ENCODE results near the gene NPHP4. TPM values are rescaled to one million over a fixed set of nuclear protein-coding genes. Genes with fewer than 3 reads are reported as not detected.

Gene NPHP4
- total RNA-seq, 1 experiment from 2014 or later, result 3.9 TPM

DNA sequence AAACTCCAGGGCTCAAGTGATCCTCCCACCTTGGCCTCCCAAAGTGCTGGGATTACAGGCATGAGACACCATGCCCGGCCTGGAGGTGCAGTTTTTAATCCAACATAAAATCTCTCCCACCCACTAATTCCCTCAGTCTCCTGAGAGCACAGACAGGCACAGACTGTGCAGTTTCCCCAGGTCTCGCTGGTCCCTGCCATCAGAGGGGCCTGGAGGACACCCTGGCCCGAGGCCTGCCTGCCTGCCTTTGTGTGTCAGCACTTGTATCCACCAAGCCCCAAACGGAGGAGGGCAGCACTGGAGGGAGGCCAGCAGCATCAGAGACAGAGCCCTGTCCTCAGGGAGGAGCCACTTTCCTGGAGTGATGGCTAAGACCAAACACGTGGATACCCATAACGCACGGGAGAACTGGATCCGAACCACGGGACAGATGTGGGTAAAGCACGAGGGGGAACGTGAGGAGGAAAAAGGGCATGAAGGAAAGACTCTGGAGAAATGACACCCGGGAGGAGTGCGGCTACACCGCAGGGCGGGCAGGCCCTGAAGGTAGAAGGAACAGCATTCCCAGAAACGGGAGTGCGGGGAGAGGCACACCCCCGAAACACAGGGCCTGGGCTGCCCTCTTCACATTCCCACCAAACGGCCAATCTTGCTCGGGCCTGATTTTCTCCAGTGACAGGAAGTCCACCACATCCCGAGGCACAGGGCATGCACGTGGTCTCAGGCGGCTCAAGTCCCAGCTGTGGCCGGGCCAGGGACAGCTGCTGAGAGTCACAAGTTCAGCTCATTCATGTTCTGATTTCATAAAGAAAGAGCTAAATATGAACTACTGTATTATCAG lies 29.7 kb downstream of the NPHP4 start:
- no peaks in the 10 kb centered on the region for H3K27me3 ChIP-seq (ENCODE audit: low read length)
- no peaks in the 10 kb centered on the region for H3K9me2 ChIP-seq (replicated peaks; ENCODE audit: insufficient read depth, low read length)
- H3K4me3 ChIP-seq (ENCODE audit: low read length), result no peak overlapping the region
- H3K4me2 ChIP-seq (ENCODE audit: low read depth, low read length, poor library complexity, severe bottlenecking), result no peak overlapping the region
- H3K27ac ChIP-seq (ENCODE audit: low read length), result no peak overlapping the region
- no peaks in the 10 kb centered on the region for H4K20me1 ChIP-seq (ENCODE audit: insufficient read depth, low read depth, low read length)
- no peak for DNase-seq
- no peaks in the 10 kb centered on the region for H3K36me3 ChIP-seq (ENCODE audit: insufficient read depth, low read length)
- H3K79me2 ChIP-seq (ENCODE audit: low read length), result no peaks in the 10 kb centered on the region
- no peak overlapping the region for H2AFZ ChIP-seq (ENCODE audit: low read length)
- H3K9ac ChIP-seq (ENCODE audit: low read length), result no peak overlapping the region
- H3K9me3 ChIP-seq (ENCODE audit: low read length), result no peaks in the 10 kb centered on the region
- H3K4me1 ChIP-seq (ENCODE audit: low read length), result no peaks in the 10 kb centered on the region

DNA sequence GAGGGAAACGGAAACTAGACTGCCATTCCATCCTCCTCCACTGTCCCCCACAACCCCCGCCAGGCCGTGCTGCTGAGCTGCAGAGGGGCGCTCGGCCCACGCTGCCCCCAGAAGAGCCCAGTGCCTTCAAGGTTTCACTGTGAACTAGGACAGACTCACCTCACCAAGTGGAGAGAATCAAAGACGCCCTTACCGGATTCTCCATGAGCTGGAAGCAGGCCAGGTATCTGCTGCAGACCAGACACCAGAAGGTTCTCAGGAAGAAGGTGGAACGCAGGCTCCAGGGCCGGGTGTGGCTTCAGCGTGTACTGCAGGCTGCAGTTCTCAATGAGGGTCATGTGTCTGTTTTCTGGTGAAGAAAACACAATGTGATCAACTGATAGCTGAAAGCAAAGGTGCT lies 30.6 kb downstream of the NPHP4 start:
- Histone ChIP-seq H2AFZ (ENCODE audit: low read length) (no peak overlapping the region), H3K36me3 (ENCODE audit: insufficient read depth, low read length) (no peaks in the 10 kb centered on the region), H4K20me1 (ENCODE audit: insufficient read depth, low read depth, low read length) (no peaks in the 10 kb centered on the region), H3K4me1 (ENCODE audit: low read length) (no peaks in the 10 kb centered on the region), H3K4me2 (ENCODE audit: low read depth, low read length, poor library complexity, severe bottlenecking) (no peak overlapping the region), H3K9me2 (replicated peaks; ENCODE audit: insufficient read depth, low read length) (no peaks in the 10 kb centered on the region), H3K4me3 (ENCODE audit: low read length) (no peak overlapping the region), H3K27me3 (ENCODE audit: low read length) (no peaks in the 10 kb centered on the region), H3K79me2 (ENCODE audit: low read length) (no peaks in the 10 kb centered on the region), H3K9me3 (ENCODE audit: low read length) (no peaks in the 10 kb centered on the region), H3K9ac (ENCODE audit: low read length) (no peak overlapping the region), H3K27ac (ENCODE audit: low read length) (no peak overlapping the region)
- no peak for DNase-seq

- Histone ChIP-seq H3K4me2 (ENCODE audit: low read depth, low read length, poor library complexity, severe bottlenecking) (no peak overlapping the region), H2AFZ (ENCODE audit: low read length) (no peak overlapping the region), H3K79me2 (ENCODE audit: low read length) (no peaks in the 10 kb centered on the region), H3K4me1 (ENCODE audit: low read length) (no peaks in the 10 kb centered on the region), H3K9ac (ENCODE audit: low read length) (no peak overlapping the region), H3K27ac (ENCODE audit: low read length) (no peak overlapping the region), H3K27me3 (ENCODE audit: low read length) (no peaks in the 10 kb centered on the region), H3K4me3 (ENCODE audit: low read length) (no peak overlapping the region), H4K20me1 (ENCODE audit: insufficient read depth, low read depth, low read length) (no peaks in the 10 kb centered on the region), H3K36me3 (ENCODE audit: insufficient read depth, low read length) (no peaks in the 10 kb centered on the region), H3K9me3 (ENCODE audit: low read length) (no peaks in the 10 kb centered on the region), H3K9me2 (replicated peaks; ENCODE audit: insufficient read depth, low read length) (no peaks in the 10 kb centered on the region)
- DNase-seq, result no peak
Observed at GRCh38 chr1:5960336-5960735, 31.9 kb downstream of the NPHP4 start.

DNA sequence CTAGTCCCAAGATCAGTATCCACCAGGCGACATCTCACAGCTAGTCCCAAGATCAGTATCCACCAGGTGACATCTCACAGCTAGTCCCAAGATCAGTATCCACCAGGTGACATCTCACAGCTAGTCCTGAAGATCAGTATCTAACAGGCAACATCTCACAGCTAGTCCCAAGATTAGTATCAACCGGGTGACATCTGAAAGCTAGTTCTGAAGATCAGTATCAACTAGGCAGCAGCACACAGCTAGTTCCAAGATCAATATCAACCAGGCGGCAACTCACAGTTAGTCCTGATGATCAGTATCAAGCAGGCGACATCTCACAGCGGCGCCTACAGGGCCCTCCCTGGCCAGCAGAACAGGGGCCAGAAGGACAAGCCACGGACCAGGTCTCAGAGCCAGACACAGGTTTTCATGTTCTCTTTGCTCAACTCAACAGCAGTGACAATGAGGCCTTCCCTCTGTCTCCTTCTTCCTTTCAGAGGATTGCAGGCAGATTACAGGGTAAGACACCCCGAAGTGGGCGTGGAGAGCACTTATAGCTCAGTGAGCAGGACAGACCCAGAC lies 32.5 kb downstream of the NPHP4 start:
- no peak for DNase-seq
- no peak overlapping the region for H3K9ac ChIP-seq (ENCODE audit: low read length)

GRCh38 chr1:5959087-5959486 lies 33.1 kb downstream of the NPHP4 start:
- no peak overlapping the region for H3K27ac ChIP-seq (ENCODE audit: low read length)
- H3K4me1 ChIP-seq (ENCODE audit: low read length), result no peaks in the 10 kb centered on the region
- H2AFZ ChIP-seq (ENCODE audit: low read length), result no peak overlapping the region
- no peaks in the 10 kb centered on the region for H4K20me1 ChIP-seq (ENCODE audit: insufficient read depth, low read depth, low read length)
- H3K36me3 ChIP-seq (ENCODE audit: insufficient read depth, low read length), result no peaks in the 10 kb centered on the region
- H3K9me3 ChIP-seq (ENCODE audit: low read length), result no peaks in the 10 kb centered on the region
- no peaks in the 10 kb centered on the region for H3K79me2 ChIP-seq (ENCODE audit: low read length)
- no peak overlapping the region for H3K4me3 ChIP-seq (ENCODE audit: low read length)
- H3K27me3 ChIP-seq (ENCODE audit: low read length), result no peaks in the 10 kb centered on the region
- DNase-seq, result no peak
- H3K9me2 ChIP-seq (replicated peaks; ENCODE audit: insufficient read depth, low read length), result no peaks in the 10 kb centered on the region
- no peak overlapping the region for H3K4me2 ChIP-seq (ENCODE audit: low read depth, low read length, poor library complexity, severe bottlenecking)
- no peak overlapping the region for H3K9ac ChIP-seq (ENCODE audit: low read length)

More for the DNA sequence above, 32.5 kb downstream of the NPHP4 start:
- Histone ChIP-seq H4K20me1 (ENCODE audit: insufficient read depth, low read depth, low read length) (no peaks in the 10 kb centered on the region), H3K9me3 (ENCODE audit: low read length) (no peaks in the 10 kb centered on the region), H2AFZ (ENCODE audit: low read length) (no peak overlapping the region), H3K4me3 (ENCODE audit: low read length) (no peak overlapping the region), H3K36me3 (ENCODE audit: insufficient read depth, low read length) (no peaks in the 10 kb centered on the region), H3K27me3 (ENCODE audit: low read length) (no peaks in the 10 kb centered on the region), H3K9me2 (replicated peaks; ENCODE audit: insufficient read depth, low read length) (no peaks in the 10 kb centered on the region), H3K4me2 (ENCODE audit: low read depth, low read length, poor library complexity, severe bottlenecking) (no peak overlapping the region), H3K27ac (ENCODE audit: low read length) (no peak overlapping the region), H3K79me2 (ENCODE audit: low read length) (no peaks in the 10 kb centered on the region), H3K4me1 (ENCODE audit: low read length) (no peaks in the 10 kb centered on the region)

DNA sequence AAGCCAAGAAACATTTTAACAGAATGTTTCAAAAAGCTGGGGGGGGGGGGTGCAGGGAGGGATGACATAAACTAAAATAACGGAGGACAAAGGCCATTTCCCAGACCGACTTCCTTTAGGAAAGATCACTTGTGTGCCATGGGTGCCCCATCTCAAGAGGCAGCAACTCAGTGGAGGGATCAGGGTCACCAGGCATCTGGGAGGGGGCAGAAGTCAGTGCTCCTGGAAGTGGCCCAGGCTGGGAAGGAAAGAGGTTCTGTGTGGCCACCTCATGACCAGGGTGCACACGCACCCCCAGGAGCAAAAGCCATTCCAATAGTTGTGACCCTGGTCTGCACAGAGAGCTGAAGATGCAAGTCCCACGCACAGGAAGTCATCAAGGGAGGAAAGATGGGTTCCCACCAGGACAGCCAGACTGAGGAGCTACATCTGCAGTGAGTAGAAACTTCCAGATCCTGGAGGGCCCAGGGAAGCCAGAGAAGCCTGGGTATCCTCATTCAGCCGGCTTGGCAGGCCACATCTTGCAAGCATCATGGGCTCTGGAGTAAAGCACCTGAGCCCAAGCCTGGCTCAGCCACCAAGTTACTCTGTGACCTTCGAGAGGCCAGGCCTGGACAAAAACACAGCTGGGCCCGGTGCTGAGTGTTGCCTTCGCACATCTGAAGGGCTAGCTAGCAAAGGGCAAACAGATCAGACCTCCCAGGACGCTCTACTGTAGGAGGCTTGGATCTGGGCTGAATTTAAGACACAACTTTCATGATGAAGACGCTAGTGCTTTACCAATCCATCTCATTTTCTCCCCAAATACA lies 36.0 kb downstream of the NPHP4 start:
- Histone ChIP-seq H3K27ac (ENCODE audit: low read length) (no peak overlapping the region), H4K20me1 (ENCODE audit: insufficient read depth, low read depth, low read length) (no peaks in the 10 kb centered on the region), H3K9me2 (replicated peaks; ENCODE audit: insufficient read depth, low read length) (no peaks in the 10 kb centered on the region), H3K9me3 (ENCODE audit: low read length) (no peaks in the 10 kb centered on the region), H3K4me2 (ENCODE audit: low read depth, low read length, poor library complexity, severe bottlenecking) (no peak overlapping the region), H3K4me1 (ENCODE audit: low read length) (no peaks in the 10 kb centered on the region), H3K27me3 (ENCODE audit: low read length) (no peaks in the 10 kb centered on the region), H3K4me3 (ENCODE audit: low read length) (no peak overlapping the region), H3K36me3 (ENCODE audit: insufficient read depth, low read length) (no peaks in the 10 kb centered on the region), H2AFZ (ENCODE audit: low read length) (no peak overlapping the region), H3K9ac (ENCODE audit: low read length) (no peak overlapping the region), H3K79me2 (ENCODE audit: low read length) (no peaks in the 10 kb centered on the region)
- DNase-seq, result no peak

GRCh38 chr1:5955479-5955977 lies 36.7 kb downstream of the NPHP4 start:
- no peak overlapping the region for H3K9ac ChIP-seq (ENCODE audit: low read length)
- no peaks in the 10 kb centered on the region for H4K20me1 ChIP-seq (ENCODE audit: insufficient read depth, low read depth, low read length)
- no peak overlapping the region for H3K4me3 ChIP-seq (ENCODE audit: low read length)
- no peak overlapping the region for H2AFZ ChIP-seq (ENCODE audit: low read length)
- H3K9me2 ChIP-seq (replicated peaks; ENCODE audit: insufficient read depth, low read length), result no peaks in the 10 kb centered on the region
- H3K27ac ChIP-seq (ENCODE audit: low read length), result no peak overlapping the region
- no peaks in the 10 kb centered on the region for H3K79me2 ChIP-seq (ENCODE audit: low read length)
- H3K9me3 ChIP-seq (ENCODE audit: low read length), result no peaks in the 10 kb centered on the region
- H3K27me3 ChIP-seq (ENCODE audit: low read length), result no peaks in the 10 kb centered on the region
- no peak for DNase-seq
- H3K4me1 ChIP-seq (ENCODE audit: low read length), result no peaks in the 10 kb centered on the region
- no peak overlapping the region for H3K4me2 ChIP-seq (ENCODE audit: low read depth, low read length, poor library complexity, severe bottlenecking)
- no peaks in the 10 kb centered on the region for H3K36me3 ChIP-seq (ENCODE audit: insufficient read depth, low read length)

- no peak overlapping the region for H3K9ac ChIP-seq (ENCODE audit: low read length)
- H3K4me3 ChIP-seq (ENCODE audit: low read length), result no peak overlapping the region
- no peaks in the 10 kb centered on the region for H3K9me2 ChIP-seq (replicated peaks; ENCODE audit: insufficient read depth, low read length)
- no peak for DNase-seq
- no peaks in the 10 kb centered on the region for H3K9me3 ChIP-seq (ENCODE audit: low read length)
- H3K4me1 ChIP-seq (ENCODE audit: low read length), result no peaks in the 10 kb centered on the region
- no peaks in the 10 kb centered on the region for H3K27me3 ChIP-seq (ENCODE audit: low read length)
- no peak overlapping the region for H3K27ac ChIP-seq (ENCODE audit: low read length)
- H3K79me2 ChIP-seq (ENCODE audit: low read length), result no peaks in the 10 kb centered on the region
- H3K36me3 ChIP-seq (ENCODE audit: insufficient read depth, low read length), result no peaks in the 10 kb centered on the region
- no peaks in the 10 kb centered on the region for H4K20me1 ChIP-seq (ENCODE audit: insufficient read depth, low read depth, low read length)
- no peak overlapping the region for H2AFZ ChIP-seq (ENCODE audit: low read length)
- no peak overlapping the region for H3K4me2 ChIP-seq (ENCODE audit: low read depth, low read length, poor library complexity, severe bottlenecking)
Observed at GRCh38 chr1:5954964-5955363, 37.3 kb downstream of the NPHP4 start.

Data from Karpas-422 (cell line).